ENCODE results near the gene SOX8. TPM values are rescaled to one million over a fixed set of nuclear protein-coding genes. Genes with fewer than 3 reads are reported as not detected.

Gene SOX8
- total RNA-seq, 1 experiment from 2014 or later = 0.47 TPM

DNA sequence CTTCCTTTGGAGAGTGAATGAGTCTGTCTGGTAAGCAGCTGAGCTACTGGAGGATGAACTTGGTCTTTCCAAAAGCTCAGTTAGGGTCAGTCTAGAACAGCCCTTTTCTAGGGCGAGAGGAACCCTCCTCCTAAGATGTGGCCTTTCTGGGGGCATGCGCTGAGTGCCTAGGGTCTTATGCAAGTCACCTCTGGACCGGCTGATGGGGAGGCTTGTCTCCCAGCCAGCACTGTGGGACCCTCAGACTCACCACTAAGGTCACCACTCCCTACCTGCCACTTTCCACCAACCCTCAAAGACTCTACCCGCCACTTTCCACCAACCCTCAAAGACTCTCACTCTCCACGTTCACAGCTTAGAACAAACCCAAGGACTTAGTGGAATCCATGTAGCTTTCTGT lies 37.6 kb upstream of the SOX8 start:
- intact Hi-C loops (cut with micrococcal nuclease) = no loop called here
- no peak overlapping the region for H3K27ac ChIP-seq (ENCODE audit: low read length)
- H3K9me2 ChIP-seq (replicated peaks; ENCODE audit: low read length) = no peaks in the 10 kb centered on the region
- H3F3A ChIP-seq (ENCODE audit: low read length, unreplicated experiment) = no peaks in the 10 kb centered on the region
- no peaks in the 10 kb centered on the region for H3K27me3 ChIP-seq (ENCODE audit: low read length)
- TF ChIP-seq, protein P1, sequence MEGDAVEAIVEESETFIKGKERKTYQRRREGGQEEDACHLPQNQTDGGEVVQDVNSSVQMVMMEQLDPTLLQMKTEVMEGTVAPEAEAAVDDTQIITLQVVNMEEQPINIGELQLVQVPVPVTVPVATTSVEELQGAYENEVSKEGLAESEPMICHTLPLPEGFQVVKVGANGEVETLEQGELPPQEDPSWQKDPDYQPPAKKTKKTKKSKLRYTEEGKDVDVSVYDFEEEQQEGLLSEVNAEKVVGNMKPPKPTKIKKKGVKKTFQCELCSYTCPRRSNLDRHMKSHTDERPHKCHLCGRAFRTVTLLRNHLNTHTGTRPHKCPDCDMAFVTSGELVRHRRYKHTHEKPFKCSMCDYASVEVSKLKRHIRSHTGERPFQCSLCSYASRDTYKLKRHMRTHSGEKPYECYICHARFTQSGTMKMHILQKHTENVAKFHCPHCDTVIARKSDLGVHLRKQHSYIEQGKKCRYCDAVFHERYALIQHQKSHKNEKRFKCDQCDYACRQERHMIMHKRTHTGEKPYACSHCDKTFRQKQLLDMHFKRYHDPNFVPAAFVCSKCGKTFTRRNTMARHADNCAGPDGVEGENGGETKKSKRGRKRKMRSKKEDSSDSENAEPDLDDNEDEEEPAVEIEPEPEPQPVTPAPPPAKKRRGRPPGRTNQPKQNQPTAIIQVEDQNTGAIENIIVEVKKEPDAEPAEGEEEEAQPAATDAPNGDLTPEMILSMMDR (conservative IDR thresholded peaks at IDR 0.05; ENCODE audit: low read depth, low read length) = no peak
- TF ChIP-seq EZH2phosphoT487 (IDR thresholded peaks at IDR 0.05; ENCODE audit: borderline replicate concordance, low read length) (no peak), EZH2 (IDR thresholded peaks at IDR 0.05; ENCODE audit: low read length, unreplicated experiment) (no peak)
- ChIA-PET POLR2A (ENCODE audit: unreplicated experiment) (no interaction called here), CTCF (no interaction called here)
- H3K9me3 ChIP-seq (ENCODE audit: low read length) = no peaks in the 10 kb centered on the region
- H3K4me3 ChIP-seq (ENCODE audit: low read length) = no peak overlapping the region
- H4K20me1 ChIP-seq (ENCODE audit: low read length) = no peaks in the 10 kb centered on the region
- BruUV-seq (replicated peaks) = no TSS peak
- no peak for DNase-seq
- ATAC-seq = no peak
- no peak overlapping the region for H3K4me2 ChIP-seq (ENCODE audit: low read length)
- H3K79me2 ChIP-seq (ENCODE audit: low read length) = no peaks in the 10 kb centered on the region
- H2AFZ ChIP-seq (ENCODE audit: low read length) = no peak overlapping the region
- no peak overlapping the region for H3K9ac ChIP-seq (ENCODE audit: low read length)
- no peaks in the 10 kb centered on the region for H3K4me1 ChIP-seq (ENCODE audit: insufficient read depth, low read length)
- H3K36me3 ChIP-seq (ENCODE audit: low read depth, low read length) = peaks cover 9% of the 10 kb centered on the region

DNA sequence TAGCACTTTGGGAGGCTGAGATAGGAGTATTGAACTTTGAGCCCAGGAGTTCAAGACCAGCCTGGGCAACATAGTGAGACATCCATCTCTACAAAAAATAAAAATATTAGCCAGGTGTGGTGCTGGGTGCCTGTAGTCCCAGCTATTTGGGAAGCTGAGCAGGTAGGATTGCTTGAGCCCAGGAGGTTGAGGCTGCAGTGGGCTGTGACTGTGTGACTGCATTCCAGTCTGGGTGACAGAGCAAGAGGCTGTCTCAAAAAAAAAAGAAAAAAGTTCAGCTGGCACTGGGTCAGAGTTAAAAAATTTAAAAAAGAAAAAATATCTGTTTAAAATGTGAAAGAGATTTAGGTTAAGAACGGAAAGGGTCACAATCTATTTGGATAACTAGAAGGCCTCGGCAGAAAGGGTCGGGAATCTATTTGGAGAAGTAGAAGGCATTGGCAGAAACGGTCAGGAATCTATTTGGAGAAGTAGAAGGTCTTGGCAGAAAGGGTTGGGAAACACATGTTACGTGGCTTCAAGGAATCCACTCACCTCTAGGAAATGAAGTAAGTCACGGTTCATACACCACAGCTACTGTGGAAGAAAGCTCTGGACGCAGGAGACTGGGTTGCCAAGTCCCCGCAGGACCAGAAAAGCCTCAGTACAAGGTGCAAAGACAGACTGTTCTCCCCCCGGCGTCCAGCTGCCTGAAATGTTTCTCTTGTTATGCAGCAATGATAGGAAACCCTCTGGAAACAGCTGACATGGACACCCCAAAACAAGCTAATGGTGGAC lies 36.1 kb upstream of the SOX8 start:
- BruUV-seq (replicated peaks) = no TSS peak
- H3K9me2 ChIP-seq (replicated peaks; ENCODE audit: low read length) = no peaks in the 10 kb centered on the region
- H3K36me3 ChIP-seq (ENCODE audit: low read depth, low read length) = peaks cover 9% of the 10 kb centered on the region
- TF ChIP-seq EZH2phosphoT487 (IDR thresholded peaks at IDR 0.05; ENCODE audit: borderline replicate concordance, low read length) = no peak
- no peak for TF ChIP-seq EZH2 (IDR thresholded peaks at IDR 0.05; ENCODE audit: low read length, unreplicated experiment)
- TF ChIP-seq, protein P1 (conservative IDR thresholded peaks at IDR 0.05; ENCODE audit: low read depth, low read length) = no peak
- DNase-seq (no peak), ATAC-seq (no peak)
- H3K27ac ChIP-seq (ENCODE audit: low read length) = no peak overlapping the region
- POLR2A ChIA-PET (ENCODE audit: unreplicated experiment) = no interaction called here
- H3K9me3 ChIP-seq (ENCODE audit: low read length) = no peaks in the 10 kb centered on the region
- no peaks in the 10 kb centered on the region for H4K20me1 ChIP-seq (ENCODE audit: low read length)
- no peaks in the 10 kb centered on the region for H3K27me3 ChIP-seq (ENCODE audit: low read length)
- H3K79me2 ChIP-seq (ENCODE audit: low read length) = no peaks in the 10 kb centered on the region
- no peak overlapping the region for H3K4me2 ChIP-seq (ENCODE audit: low read length)
- H3K4me3 ChIP-seq (ENCODE audit: low read length) = no peak overlapping the region
- no peaks in the 10 kb centered on the region for H3K4me1 ChIP-seq (ENCODE audit: insufficient read depth, low read length)
- H3K9ac ChIP-seq (ENCODE audit: low read length) = no peak overlapping the region
- no peaks in the 10 kb centered on the region for H3F3A ChIP-seq (ENCODE audit: low read length, unreplicated experiment)
- no peak overlapping the region for H2AFZ ChIP-seq (ENCODE audit: low read length)
- intact Hi-C loops (cut with micrococcal nuclease) = no loop called here
- CTCF ChIA-PET = no interaction called here

GRCh38 chr16:946048-946395 lies 35.5 kb upstream of the SOX8 start:
- ChIA-PET CTCF (no interaction called here), POLR2A (ENCODE audit: unreplicated experiment) (no interaction called here)
- H3K9me3 ChIP-seq (ENCODE audit: low read length) = no peaks in the 10 kb centered on the region
- H3F3A ChIP-seq (ENCODE audit: low read length, unreplicated experiment) = no peaks in the 10 kb centered on the region
- H3K4me1 ChIP-seq (ENCODE audit: insufficient read depth, low read length) = no peaks in the 10 kb centered on the region
- H3K9ac ChIP-seq (ENCODE audit: low read length) = no peak overlapping the region
- DNase-seq (no peak), ATAC-seq (no peak)
- no peak overlapping the region for H3K27ac ChIP-seq (ENCODE audit: low read length)
- H3K36me3 ChIP-seq (ENCODE audit: low read depth, low read length) = peaks cover 9% of the 10 kb centered on the region
- TF ChIP-seq, protein P1 (conservative IDR thresholded peaks at IDR 0.05; ENCODE audit: low read depth, low read length) = no peak
- TF ChIP-seq EZH2phosphoT487 (IDR thresholded peaks at IDR 0.05; ENCODE audit: borderline replicate concordance, low read length) (no peak), EZH2 (IDR thresholded peaks at IDR 0.05; ENCODE audit: low read length, unreplicated experiment) (no peak)
- no peak overlapping the region for H3K4me2 ChIP-seq (ENCODE audit: low read length)
- no peaks in the 10 kb centered on the region for H3K9me2 ChIP-seq (replicated peaks; ENCODE audit: low read length)
- H3K27me3 ChIP-seq (ENCODE audit: low read length) = no peaks in the 10 kb centered on the region
- H4K20me1 ChIP-seq (ENCODE audit: low read length) = no peaks in the 10 kb centered on the region
- intact Hi-C loops (cut with micrococcal nuclease) = no loop called here
- H3K4me3 ChIP-seq (ENCODE audit: low read length) = no peak overlapping the region
- no TSS peak for BruUV-seq (replicated peaks)
- H2AFZ ChIP-seq (ENCODE audit: low read length) = no peak overlapping the region
- H3K79me2 ChIP-seq (ENCODE audit: low read length) = no peaks in the 10 kb centered on the region

All from PC-3 (cell line).